Breast epithelium (tissue), 4 donors: ENCODE measurements around the gene COA6. TPM values are rescaled to one million over a fixed set of nuclear protein-coding genes. Genes with fewer than 3 reads are reported as not detected.

Experiments used
- DNase-seq, 2 donors: peaks; one replicate each; pipeline ENCODE4 v3.0.0-alpha.2; 2019; ENCODE audit warnings: low spot score in 2 of 2
- H3K27ac ChIP-seq, 2 donors: fragments of 200-600 bp; sonication (generic) in 1 of 2; one replicate each; pipeline ENCODE4 v1.5.1; 2016 to 2019; ENCODE audit warnings: mild to moderate bottlenecking in 1 of 2
- H3K27me3 ChIP-seq, 2 donors: fragments of 200-600 bp; sonication (generic) in 1 of 2; one replicate each; pipeline versions ENCODE4 v1.5.1 to v1.6.0; 2017 to 2019; ENCODE audit warnings: control low read depth in 1 of 2, mild to moderate bottlenecking in 1 of 2
- H3K36me3 ChIP-seq: fragments of 200-600 bp; one replicate; pipeline ENCODE4 v1.5.1; 2019
- H3K4me1 ChIP-seq, 2 donors: fragments of 200-600 bp; sonication (generic); one replicate each; pipeline ENCODE4 v1.5.1; 2016 to 2019; ENCODE audit warnings: control low read depth in 1 of 2
- H3K4me3 ChIP-seq, 3 donors: fragments of 200-600 bp; sonication (generic); 1 replicate in 2 of 3; 2 replicates in 1 of 3; pipeline ENCODE4 v1.5.1; 2016 to 2019; ENCODE audit warnings: mild to moderate bottlenecking in 3 of 3, moderate library complexity in 2 of 3
- H3K9me3 ChIP-seq, 2 donors: fragments of 200-600 bp; sonication (generic) in 1 of 2; one replicate each; pipeline ENCODE4 v1.5.1; 2016 to 2019; ENCODE audit warnings: control low read depth in 1 of 2
- CTCF ChIP-seq, 3 donors: fragments of 450-650 bp; IDR thresholded peaks; one replicate each; pipeline ENCODE4 v1.5.1; 2016 to 2017; ENCODE audit warnings: antibody characterized with exemption in 3 of 3, mild to moderate bottlenecking in 3 of 3, moderate library complexity in 3 of 3
- POLR2A ChIP-seq: fragments of 450-650 bp; IDR thresholded peaks from one replicate; pipeline ENCODE4 v1.6.1; 2016; ENCODE audit warnings: antibody characterized with exemption, mild to moderate bottlenecking, moderate library complexity
- POLR2AphosphoS5 ChIP-seq, 3 donors: sonication (generic); formaldehyde crosslinking; IDR thresholded peaks; one replicate each; pipeline ENCODE4 v1.6.1; 2017; ENCODE audit warnings: antibody characterized with exemption in 3 of 3
- intact Hi-C: fragments of 100-400 bp; cut with DNase I; formaldehyde crosslinking; loops from one replicate; pipeline ENCODE4 v1.15.1; 2023; ENCODE audit warnings: low total_unique reads
- total RNA-seq, 3 donors: library from RNA; depleted of rRNA; stranded (reverse); fragments of >200 nt; gene quantifications; one replicate each; pipeline ENCODE4 v1.1.0, GENCODE V29; 2016

The COA6 gene
- total RNA-seq, 3 donors from 2014 or later = 10.4 to 17.7 (median 14.6) TPM

GRCh38 chr1:234429434-234429806 is 56.2 kb downstream of the COA6 start:
- intact Hi-C loops = no loop called here
- TF ChIP-seq POLR2A (no peak), CTCF (IDR thresholded peaks at IDR 0.05) (no peak), POLR2AphosphoS5 (IDR thresholded peaks at IDR 0.05) (no peak)
- H3K9me3 ChIP-seq = no peaks in the 10 kb centered on the region
- H3K27ac ChIP-seq = no peak overlapping the region
- no peaks in the 10 kb centered on the region for H3K27me3 ChIP-seq
- H3K36me3 ChIP-seq = no peaks in the 10 kb centered on the region
- H3K4me3 ChIP-seq = no peak overlapping the region
- H3K4me1 ChIP-seq = no peaks in the 10 kb centered on the region
- DNase-seq = no peak

GRCh38 chr1:234430691-234431090 is 57.4 kb downstream of the COA6 start:
- Histone ChIP-seq H3K4me1 (no peaks in the 10 kb centered on the region), H3K27ac (no peak overlapping the region), H3K4me3 (no peak overlapping the region), H3K9me3 (no peaks in the 10 kb centered on the region), H3K36me3 (no peaks in the 10 kb centered on the region), H3K27me3 (no peaks in the 10 kb centered on the region)
- TF ChIP-seq CTCF (IDR thresholded peaks at IDR 0.05) (no peak), POLR2A (no peak), POLR2AphosphoS5 (IDR thresholded peaks at IDR 0.05) (no peak)
- intact Hi-C loops = no loop called here
- no peak for DNase-seq

GRCh38 chr1:234431255-234431654 is 58.0 kb downstream of the COA6 start:
- H3K36me3 ChIP-seq = no peaks in the 10 kb centered on the region
- intact Hi-C loops = no loop called here

GRCh38 chr1:234433563-234434285 is 60.5 kb downstream of the COA6 start:
- DNase-seq = no peak
- intact Hi-C loops = no loop called here
- no peak overlapping the region for H3K27ac ChIP-seq
- no peaks in the 10 kb centered on the region for H3K27me3 ChIP-seq
- TF ChIP-seq POLR2AphosphoS5 (IDR thresholded peaks at IDR 0.05) = no peak
- no peak for TF ChIP-seq POLR2A
- no peak overlapping the region for H3K4me3 ChIP-seq
- no peaks in the 10 kb centered on the region for H3K4me1 ChIP-seq
- H3K36me3 ChIP-seq = no peaks in the 10 kb centered on the region
- no peaks in the 10 kb centered on the region for H3K9me3 ChIP-seq

More at GRCh38 chr1:234431255-234431654, 58.0 kb downstream of the COA6 start:
- no peaks in the 10 kb centered on the region for H3K9me3 ChIP-seq
- DNase-seq = no peak
- no peak for TF ChIP-seq POLR2AphosphoS5 (IDR thresholded peaks at IDR 0.05)
- TF ChIP-seq CTCF (IDR thresholded peaks at IDR 0.05) = no peak
- no peak for TF ChIP-seq POLR2A
- H3K27ac ChIP-seq = no peak overlapping the region
- no peak overlapping the region for H3K4me3 ChIP-seq
- H3K4me1 ChIP-seq = no peaks in the 10 kb centered on the region
- no peaks in the 10 kb centered on the region for H3K27me3 ChIP-seq

Other genes starting within 250 kb of the COA6 start
- gene TARBP1, start 105.7 kb downstream of the COA6 start, total RNA-seq = 10 to 100 TPM; 12.3 to 39.2 (median 32.1) TPM
- gene IRF2BP2, start 236.7 kb downstream of the COA6 start, total RNA-seq = 100 to 1,000 TPM in 1 of 3 donors, 10 to 100 TPM in 2; 60.3 to 108 (median 84.9) TPM